ENCODE measurements around the gene TMEM132D.

Gene TMEM132D

GRCh38 chr12:129337413-129337812, 566.4 kb downstream of the TMEM132D start:
- peak; percentile 4 for DNase-seq (ENCODE audit: low spot score)

- no peak for DNase-seq (ENCODE audit: low spot score)
Observed at GRCh38 chr12:129335773-129336172, 568.1 kb downstream of the TMEM132D start.

- DNase-seq (ENCODE audit: low spot score): no peak
Observed at GRCh38 chr12:129332286-129332685, 571.5 kb downstream of the TMEM132D start.

DNA sequence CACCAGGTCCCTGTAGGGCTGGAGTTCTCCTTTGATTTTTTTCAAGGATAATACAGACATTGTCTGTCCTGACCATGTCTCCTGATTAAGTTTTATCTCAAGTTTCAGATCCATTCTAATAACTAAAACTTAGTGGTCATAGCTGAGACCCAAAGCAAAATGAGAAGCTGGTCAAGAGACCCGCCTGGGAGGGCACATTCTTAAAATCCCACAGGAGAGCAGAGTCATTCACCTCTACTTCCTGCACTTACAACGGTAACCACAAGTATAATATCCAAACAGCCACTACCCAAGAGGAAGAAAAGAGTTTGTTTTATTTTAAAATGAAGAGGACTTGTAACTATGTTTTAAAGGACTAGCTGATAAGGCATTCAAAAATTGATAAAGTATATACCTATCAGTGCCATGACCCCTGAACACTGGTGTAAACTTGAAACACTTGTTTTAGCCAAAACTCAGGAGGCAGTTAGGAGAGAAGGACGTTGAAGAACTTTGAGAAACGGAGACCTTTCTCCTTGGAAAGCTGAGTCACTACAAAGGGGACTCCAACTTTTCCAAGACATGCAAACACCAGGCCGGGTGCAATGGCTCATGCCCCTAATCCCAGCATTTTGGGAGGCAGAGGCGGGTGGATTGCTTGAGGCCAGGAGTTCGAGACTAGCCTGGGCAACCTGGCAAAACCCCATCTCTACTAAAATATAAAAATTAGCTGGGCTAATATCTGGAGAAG, 572.3 kb downstream of the TMEM132D start:
- DNase-seq (ENCODE audit: low spot score): no peak

DNA sequence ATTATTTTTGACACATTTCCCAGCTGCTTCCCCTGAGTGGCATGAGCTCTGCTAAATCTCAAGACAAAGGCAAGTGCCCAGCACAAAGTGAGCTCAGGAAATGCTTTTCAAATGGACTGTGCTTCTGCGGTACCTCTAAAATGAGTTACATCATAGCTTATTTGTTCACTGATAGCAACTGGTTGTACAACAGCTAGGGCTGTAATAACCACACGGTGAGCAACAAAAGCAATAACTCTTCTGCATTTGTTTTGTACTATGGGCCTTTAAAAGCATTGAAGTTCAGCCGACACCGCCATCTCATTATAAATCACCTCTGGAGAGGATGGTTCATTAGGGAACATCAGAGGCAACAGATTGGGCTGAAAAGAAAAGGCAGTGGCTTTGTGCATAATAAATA, 575.6 kb downstream of the TMEM132D start:
- no peak for DNase-seq (ENCODE audit: low spot score)

- no peak for DNase-seq (ENCODE audit: low spot score)
Observed at GRCh38 chr12:129325566-129325965, 578.3 kb downstream of the TMEM132D start.

- DNase-seq (ENCODE audit: low spot score): no peak
Observed at GRCh38 chr12:129312048-129312447, 591.8 kb downstream of the TMEM132D start.

- no peak for DNase-seq (ENCODE audit: low spot score)
Observed at GRCh38 chr12:129310346-129310745, 593.5 kb downstream of the TMEM132D start.

DNA sequence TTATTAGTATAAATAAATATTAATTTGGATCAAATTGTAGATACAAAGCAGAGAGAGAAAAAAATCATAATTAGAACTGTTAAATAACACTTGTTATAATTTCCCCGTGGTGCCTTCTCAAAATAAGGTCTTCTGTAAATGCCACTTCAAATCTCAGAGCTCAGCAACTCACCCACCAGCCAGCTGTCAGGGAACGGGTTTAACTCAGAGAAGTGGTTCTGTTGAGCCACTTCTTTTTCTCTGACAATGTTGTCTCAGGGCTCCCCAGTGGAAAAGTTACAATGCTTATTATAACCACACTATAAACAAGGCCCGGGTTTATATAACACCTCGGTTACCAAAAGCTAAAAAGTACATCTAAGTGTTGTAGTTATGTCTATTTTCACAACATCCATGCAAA, 598.0 kb downstream of the TMEM132D start:
- DNase-seq (ENCODE audit: low spot score): no peak

GRCh38 chr12:129304529-129304928, 599.3 kb downstream of the TMEM132D start:
- DNase-seq (ENCODE audit: low spot score): no peak

DNA sequence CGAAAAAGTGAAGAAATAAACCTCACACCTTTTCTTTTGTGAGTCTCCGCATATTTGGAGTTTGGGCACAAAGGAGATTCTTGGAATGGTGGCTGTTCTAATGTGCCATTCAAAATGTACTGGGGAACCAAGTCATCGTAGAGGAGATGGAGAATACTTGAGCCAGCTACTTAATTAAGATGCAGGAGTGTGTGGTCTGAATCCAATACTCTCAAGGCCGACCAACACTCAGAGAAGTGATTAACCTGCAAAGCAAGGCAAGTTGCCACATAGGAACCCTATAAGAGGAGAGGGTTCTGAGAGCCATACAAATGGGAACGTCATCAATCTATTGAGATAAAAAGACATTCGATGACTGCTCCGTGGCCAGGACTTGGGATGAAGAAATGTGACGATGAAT, 603.8 kb downstream of the TMEM132D start:
- DNase-seq (ENCODE audit: low spot score): no peak

- DNase-seq (ENCODE audit: low spot score): no peak
Observed at GRCh38 chr12:129298921-129299320, 604.9 kb downstream of the TMEM132D start.

DNA sequence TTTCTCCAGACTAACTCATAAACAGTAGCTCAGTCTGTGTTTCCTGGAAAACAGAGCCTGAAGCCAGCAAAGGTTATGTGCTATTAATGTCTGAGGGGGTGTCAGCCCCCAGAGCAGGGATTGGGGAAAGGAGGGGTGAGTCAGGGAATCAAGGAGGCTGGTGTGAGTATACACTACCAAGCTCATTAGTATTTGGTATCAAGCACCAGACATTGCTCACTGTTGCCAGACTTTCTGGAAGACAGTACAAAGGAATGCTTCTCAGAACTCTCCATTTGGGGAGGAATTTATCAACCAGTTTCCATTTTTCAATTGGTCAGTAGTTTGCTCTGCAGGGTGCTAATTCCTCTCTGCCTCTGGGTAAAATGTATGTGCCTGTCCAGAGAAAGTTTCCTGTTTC, 607.2 kb downstream of the TMEM132D start:
- DNase-seq (ENCODE audit: low spot score): no peak

DNA sequence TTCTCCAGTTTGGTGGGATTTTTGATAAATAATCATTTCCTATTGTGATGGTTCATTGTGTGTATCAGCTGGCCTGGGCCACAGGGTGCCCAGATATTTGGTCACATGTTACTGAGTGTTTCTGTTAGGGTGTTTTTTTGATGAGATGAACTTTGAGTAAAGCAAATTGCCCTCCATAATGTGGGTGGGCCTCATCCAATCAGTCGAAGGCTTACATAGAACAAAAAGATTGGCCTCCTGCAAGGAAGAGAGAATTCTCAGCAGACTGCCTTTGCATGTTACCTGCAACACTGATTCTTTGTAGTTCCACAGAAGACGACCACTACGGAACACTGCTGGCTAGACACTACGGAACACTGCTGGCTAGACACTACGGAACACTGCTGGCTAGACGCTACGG, 609.0 kb downstream of the TMEM132D start:
- DNase-seq (ENCODE audit: low spot score): no peak

DNA sequence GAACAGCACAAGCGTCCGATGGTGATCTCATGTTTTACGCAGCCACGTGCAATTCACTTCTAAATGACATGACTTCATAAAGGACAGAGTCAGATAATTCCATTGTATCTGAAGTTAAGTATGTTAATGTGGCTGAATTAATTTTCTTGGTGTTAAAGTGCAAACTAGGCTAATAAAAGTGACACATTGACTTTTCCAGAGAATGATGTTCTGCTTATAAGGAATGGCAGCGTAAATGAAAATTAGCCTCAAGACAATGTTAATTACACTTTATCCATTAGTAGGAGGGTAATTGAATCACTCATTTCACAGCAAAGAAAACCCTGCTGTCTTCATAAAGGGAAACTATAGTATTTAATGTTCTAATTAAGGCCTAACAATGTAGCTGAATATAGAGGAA, 624.1 kb downstream of the TMEM132D start:
- no peak for DNase-seq (ENCODE audit: low spot score)

- DNase-seq (ENCODE audit: low spot score): no peak
Observed at GRCh38 chr12:129276361-129277060, 627.3 kb downstream of the TMEM132D start.

GRCh38 chr12:129269756-129270495, 633.9 kb downstream of the TMEM132D start:
- DNase-seq (ENCODE audit: low spot score): no peak

- DNase-seq (ENCODE audit: low spot score): no peak
Observed at GRCh38 chr12:129258781-129259318, 645.0 kb downstream of the TMEM132D start.

DNA sequence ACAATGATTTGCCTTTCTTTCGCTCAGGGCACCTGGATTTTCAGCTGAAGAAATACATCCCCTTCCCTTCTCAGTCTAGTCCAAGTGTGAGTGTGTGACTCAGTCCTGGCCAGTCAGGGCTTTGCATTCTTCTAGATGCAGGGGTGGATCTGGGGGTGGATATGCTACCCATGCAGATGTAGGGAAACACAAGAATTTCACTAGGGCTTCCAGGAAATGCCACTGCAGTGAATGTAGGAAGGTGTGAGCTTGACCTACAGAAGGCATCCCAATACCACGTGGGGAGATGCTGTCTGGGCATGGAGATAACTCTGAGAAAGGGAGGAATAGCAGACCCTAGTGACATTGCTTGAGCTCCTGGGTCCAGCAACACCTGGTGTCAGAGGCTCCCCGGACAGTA, 646.3 kb downstream of the TMEM132D start:
- DNase-seq (ENCODE audit: low spot score): no peak

DNA sequence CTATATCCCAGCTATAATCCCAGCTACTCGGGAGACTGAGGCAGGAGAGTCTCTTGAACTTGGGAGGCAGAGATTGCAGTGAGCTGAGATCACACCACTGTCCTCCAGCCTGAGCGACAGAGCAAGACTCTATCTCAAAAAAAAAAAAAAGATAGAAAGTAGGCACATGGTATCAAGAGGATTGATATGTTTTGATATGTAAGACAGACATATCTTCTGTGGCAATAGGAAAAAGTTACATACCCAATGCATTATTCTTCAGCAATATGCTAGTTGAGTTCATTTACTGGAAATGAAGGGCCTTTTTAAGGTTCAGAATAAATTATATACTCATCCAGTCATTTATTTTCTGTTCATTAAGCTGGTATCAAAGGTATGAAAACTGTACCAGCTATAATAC, 657.2 kb downstream of the TMEM132D start:
- DNase-seq (ENCODE audit: low spot score): no peak

- no peak for DNase-seq (ENCODE audit: low spot score)
Observed at GRCh38 chr12:129245769-129246168, 658.1 kb downstream of the TMEM132D start.

DNA sequence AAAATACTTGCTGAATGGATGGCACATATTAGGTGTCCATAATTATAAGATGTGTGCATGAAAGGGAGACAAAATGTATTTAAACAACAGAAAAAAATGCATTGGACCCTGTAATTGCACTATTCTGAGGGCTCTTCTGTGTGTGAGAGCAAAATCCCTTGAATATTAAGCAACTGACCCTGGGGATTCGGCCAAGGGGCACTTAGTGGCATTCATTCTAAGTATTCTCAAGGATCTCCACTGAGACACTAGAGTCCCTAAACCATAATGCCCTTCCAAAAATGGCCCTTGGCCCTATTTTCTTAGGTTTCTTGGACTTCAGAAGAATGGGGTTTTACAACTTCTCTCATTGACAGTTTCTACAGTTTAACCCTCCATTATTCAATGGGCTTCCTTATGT, 662.0 kb downstream of the TMEM132D start:
- DNase-seq (ENCODE audit: low spot score): no peak

GRCh38 chr12:129237881-129238280, 665.9 kb downstream of the TMEM132D start:
- DNase-seq (ENCODE audit: low spot score): no peak
